HG03439 (cell line): ENCODE data around the gene CES1.
"Not testable (repeated sequence)": the region's sequence is repeated elsewhere in the genome, so short reads cannot be mapped to it uniquely, and the experiment has no call there.

Experiments
- ATAC-seq: cut with Tn5 transposase; IDR thresholded peaks from one replicate; pipeline ENCODE4 v1.9.1; 2021; ENCODE audit warnings: mild to moderate bottlenecking, moderate library complexity; ENCODE audit not compliant: unreplicated experiment

Gene CES1

DNA sequence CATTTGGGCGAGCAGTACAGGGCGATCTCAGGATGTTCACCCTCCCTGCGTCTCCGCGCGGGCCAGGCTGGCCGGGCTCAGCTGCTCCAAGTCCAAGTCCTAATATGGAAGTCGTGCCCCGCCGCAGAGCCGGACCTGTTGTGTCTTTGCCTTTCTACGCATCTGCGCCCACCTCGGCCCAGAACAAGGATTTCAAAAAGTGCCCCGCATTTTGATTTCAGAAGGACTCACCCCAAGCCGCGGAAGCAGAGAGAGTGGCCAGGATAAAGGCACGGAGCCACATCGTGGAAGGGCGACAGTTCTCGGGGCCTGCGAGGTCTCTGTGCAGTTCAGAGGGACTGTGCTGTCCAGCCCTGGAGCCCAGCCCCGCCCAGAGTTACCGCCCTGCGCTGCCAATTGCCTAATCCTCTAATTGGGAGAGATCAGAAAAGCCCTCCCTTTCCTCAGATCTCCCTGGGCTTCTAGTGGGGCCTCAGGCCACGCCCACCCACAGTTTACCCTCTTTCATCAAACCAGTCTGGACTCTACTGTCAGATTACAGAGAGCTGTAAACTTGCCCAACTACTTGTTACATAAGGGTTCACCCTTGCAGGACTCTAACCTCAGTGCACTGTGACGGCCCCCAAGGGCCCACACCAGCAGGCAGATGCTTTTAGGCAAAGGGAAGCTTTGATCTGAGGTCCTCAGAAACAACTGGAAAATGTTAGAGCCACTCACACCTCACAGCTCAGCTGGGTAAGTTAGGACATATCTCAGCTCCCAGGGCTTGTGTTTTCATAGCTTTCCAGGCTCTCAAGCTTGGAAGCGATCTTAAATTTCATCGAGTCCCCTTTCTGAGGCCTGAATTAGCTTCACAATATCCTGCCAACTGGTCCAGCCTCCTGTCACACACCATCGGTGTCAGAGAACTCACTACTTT, at the start of gene CES1:
TSS of gene CES1 (minus strand) at position 324 of the 919 bp plus-strand sequence. CDS start at position 283, 41 bp downstream.
- ATAC-seq: no peak

DNA sequence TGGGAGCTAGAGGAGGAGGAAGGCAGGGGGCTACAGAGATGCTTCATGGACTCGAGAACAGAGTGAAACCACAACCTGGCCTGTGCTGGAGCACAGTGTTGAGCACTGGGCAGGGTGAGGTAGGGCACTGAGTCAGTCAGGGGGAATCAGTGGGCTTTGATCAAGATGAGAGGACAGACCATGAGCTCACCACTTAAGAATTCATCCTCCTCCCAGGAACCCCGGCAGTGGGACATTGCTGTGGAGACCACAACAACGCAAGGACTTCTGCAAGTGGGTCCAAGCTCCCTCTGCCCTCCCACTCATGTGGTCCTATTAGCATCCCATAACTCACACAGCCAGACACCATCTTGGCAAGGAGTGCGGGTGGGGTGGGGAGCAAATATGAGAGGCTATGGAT, 44.0 kb upstream of the CES1 start:
- ATAC-seq: no peak

- no peak for ATAC-seq
These were observed 42.4 kb upstream of the CES1 start, which contains the start of gene CES5A for GRCh38 chr16:55875273-55875672. Gene CES5A, minus strand, starts transcription at chr16:55875373. Its CDS starts 152 bp downstream, at chr16:55875221.

DNA sequence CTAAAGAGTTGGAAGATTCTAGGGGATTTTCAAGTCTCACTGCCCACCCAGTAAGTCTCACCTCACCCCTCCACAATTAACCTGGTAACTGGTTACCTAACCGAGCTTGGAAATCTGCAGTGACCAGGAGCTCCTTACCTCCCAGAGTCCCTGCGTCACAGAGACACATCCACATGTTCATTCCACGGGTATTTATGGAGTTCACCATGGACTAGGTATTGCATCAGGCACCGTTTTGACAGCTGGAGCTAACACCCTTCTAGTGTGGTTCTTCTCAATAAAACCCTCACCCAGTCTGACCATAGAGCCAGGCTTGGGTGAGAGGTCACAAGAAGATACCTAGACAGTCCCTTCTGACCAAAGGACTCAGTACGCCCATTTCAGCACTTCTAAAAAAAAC, 40.2 kb upstream of the CES1 start:
- ATAC-seq: no peak

DNA sequence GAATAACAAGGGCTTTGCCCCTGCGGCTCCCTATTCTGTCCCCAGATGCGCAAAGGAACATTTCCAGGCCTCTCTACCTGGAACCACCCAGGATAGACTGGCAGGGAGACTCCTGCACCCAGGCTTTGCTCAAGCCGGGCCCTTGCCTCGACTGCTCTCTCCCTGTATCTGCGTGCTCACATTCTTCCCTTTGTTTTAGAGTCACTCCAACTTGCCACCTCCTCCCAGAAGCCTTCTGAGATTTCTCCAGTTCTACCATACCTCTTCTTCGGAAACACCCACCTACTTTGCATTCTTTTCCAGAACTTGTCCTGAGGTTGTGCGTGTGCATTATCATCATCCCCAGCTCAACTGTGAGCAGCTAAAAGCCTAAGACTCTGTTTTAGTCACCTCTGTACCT, 39.2 kb upstream of the CES1 start:
- no peak for ATAC-seq

DNA sequence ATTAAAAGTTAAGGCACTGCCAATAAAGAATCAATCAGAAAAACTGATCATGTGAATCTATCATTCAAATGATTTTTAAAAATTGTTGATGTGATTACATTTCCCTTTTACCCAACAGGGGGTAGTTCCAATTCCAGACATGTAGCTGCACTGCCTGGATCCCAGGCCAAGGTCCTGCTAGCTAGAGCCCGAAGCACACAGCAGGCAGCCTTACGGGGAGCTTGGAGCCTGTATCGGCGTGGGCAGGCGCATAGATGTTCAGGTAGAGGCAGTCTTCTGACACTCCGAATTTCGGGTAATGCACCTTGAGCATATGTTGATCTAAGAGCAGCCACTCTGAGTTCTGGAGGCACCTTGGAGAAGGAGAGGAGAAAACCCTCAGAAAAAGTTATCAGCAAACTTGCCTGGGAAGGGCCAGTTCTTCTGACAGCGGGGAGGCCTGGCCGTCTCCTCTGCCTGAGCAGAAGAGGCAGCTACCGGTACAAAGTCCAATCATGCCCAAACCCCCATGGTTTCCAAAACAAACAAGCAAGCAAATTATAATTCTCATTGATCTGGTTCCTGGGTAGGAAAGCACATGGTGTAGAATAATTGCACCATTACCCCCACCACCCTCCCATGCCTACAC, 38.6 kb upstream of the CES1 start:
- ATAC-seq: no peak

- no peak for ATAC-seq
These were observed 36.1 kb upstream of the CES1 start for GRCh38 chr16:55868980-55869379.

DNA sequence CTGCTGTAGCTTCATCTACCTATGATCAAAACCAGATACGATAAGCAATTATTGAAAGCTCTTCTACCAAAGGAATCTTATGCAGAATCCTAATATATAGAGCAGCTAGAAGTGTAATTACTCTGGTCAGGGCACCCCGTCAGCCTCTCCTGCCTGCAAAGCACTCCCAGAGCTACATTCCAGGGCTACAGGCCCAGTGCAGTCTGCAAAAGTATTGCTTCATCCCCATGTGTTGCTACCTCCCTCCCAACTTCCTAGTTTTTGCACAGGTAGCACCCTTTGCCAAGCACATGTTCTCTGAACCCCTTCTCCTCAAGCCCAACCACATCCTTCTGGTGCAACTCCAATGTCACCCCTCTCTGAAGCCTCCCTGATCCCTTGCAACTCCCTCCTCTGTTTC, 35.2 kb upstream of the CES1 start:
- ATAC-seq: no peak

- ATAC-seq: no peak
These were observed 28.4 kb upstream of the CES1 start for GRCh38 chr16:55861288-55861687.

GRCh38 chr16:55857650-55858049, 24.8 kb upstream of the CES1 start:
- not testable (repeated sequence) for ATAC-seq

DNA sequence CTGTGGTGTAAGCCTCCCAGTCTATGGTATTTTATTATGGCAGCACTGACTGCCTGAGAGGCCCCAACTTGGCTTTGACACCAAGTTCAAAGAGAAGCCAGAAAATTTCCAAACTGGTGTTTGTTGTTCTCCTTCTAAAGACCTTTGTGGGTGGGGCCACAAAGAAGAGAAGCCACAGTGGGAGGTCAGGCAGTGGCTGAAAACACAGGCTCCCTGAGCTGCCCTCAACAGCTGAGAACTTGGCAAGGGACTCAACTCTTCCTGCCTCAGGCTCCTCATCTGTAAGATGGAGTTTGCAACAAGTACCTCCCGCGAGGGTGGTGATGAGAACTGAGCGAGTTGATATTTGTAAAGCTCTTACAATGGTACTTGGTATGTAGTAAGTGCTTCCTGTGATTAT, 24.1 kb upstream of the CES1 start:
- no peak for ATAC-seq

- ATAC-seq: no peak
These were observed 20.2 kb upstream of the CES1 start for GRCh38 chr16:55853114-55853513.

DNA sequence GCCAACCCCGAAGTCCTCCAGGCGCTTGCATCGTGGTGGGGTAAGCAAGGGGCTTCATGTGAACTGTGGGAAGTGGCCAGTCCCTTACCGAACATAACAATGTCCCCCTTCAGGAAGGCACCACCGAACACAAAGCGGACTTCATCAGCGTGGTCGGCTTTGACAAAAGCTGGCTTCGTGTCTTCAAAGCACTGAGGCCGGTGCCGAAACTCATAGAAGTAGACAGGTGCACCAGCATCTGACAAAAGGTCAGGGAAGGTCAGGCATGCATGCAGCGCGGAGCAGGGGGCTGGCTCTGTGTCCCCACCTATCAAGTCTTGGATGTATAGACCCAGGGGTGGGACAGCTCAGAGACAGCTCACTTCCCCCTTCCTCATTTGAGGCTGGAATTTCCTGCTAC, 16.6 kb upstream of the CES1 start:
- no peak for ATAC-seq

DNA sequence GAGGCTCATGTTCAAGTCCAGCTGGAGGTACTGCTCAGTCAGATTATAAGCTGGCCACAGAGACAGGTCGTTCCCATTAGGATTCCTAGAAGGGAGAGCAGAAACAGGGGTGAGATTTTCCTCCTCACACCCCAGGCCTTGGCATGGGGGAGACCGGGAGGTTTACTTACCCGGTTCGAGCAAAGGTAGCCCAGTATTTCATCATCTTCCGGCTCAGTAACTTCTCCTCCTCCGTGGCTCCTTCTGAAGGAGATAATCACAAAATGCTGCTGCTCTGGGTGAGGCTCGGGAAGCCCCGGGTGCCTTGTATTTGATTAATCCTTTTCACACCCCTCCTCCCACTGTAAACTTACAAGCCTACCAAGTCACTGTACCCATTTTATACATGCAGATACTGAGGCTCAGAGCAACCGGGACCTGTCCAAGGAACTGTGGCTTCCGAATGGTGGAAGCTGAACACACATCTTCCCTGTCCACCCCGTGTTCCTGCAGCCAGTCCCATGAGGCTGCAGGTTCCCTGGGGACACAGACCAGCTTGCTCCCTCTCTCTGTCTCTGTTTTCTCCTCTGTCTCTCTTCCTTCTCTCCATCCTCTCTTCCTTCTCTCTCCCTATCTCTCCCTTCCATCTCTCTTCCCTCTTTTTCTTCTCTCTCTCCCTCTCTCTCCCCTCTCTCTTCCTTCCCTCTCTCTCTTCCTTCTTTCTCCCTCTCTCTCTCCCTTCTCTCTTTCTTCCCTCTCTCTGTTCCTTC, 13.9 kb upstream of the CES1 start:
- no peak for ATAC-seq

GRCh38 chr16:55843105-55843395, 10.2 kb upstream of the CES1 start:
- no peak for ATAC-seq

DNA sequence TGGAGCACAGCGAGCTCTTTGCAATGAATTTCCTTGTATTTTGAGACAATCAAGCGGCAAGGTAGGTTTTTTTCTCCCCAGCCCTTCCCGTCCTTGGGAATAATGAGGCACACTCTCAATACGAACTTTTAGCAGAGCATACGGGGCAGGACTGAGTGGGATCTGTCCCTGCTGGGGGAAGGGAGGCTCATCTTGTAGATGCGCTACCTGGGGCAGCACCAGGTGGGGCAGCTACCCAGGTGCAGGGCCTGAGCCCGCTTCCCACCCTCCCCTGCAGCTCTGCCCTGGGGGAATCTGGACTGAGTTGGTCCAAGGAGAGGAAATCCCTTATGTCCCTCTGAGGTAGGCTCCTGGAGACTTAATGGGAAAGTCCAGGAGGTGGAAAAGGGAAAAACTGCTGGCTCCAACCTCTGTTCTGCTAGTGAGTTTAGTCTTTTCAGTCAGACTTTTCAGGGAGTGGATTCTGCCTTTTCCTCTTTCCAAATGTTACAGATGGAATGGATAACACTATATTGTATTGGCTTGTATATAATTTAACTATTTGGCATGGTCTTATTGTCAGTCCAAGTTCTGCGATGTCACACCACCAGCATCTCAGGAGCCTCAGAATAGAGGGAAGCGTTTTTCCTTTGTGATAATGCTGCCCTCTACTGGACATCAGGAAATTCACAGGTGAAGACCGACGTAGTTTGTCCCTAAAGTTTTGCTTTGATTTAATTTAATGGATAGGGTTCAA, 9.6 kb upstream of the CES1 start:
- no peak for ATAC-seq

DNA sequence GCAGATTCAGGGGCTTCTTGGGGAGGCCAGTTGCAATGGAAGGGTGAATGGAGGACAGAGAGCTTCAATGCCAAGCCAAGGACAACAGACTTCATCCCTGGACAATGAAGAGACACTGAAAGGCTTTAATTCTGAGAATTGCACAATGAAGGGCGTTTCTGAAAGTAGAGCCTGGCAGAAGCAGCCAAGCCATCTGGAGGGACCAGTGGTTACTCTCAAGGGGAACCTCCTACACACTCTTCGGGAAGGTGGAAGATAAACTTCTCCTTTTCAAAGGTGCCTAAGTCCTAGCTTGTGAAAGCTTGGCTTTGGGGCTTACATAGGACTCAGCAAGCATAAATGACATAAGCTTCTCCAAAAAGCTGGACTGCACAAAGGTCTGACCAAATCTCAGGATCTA, 6.2 kb upstream of the CES1 start:
- no peak for ATAC-seq

GRCh38 chr16:55836158-55836611, 3.3 kb upstream of the CES1 start:
- ATAC-seq: no peak

GRCh38 chr16:55835581-55835980, 2.7 kb upstream of the CES1 start:
- no peak for ATAC-seq

DNA sequence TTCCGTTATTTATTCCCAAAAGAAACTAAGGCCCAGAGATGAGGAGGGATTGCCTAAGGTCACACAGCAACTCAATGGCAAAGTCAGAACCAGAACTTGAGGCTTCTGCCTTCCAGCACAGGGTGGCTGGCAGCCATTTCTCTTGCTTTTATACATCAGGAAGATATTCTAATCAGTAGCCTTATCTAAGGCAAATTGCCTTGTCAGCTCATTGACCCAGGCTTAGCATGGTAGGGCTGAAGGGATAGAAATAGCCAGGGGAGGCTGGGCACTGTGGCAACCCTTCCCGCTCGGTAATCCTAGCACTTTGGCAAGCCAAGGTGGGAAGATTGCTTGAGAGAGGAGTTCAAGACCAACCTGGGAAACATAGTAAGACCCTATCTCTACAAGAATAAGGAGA, 2.3 kb upstream of the CES1 start:
- not testable (repeated sequence) for ATAC-seq

GRCh38 chr16:55834049-55834448, 1.2 kb upstream of the CES1 start:
- no peak for ATAC-seq
